PFSK-1 (cell line): ENCODE data around the gene CPA1.

Experiments
- POLR2AphosphoS5 ChIP-seq: IDR thresholded peaks from 2 replicates; pipeline ENCODE4 v1.6.1; 2012; ENCODE audit warnings: low read depth, mild to moderate bottlenecking, control low read depth, low read length, moderate library complexity
- TAF1 ChIP-seq: IDR thresholded peaks from 2 replicates; pipeline ENCODE4 v1.6.1; 2012; ENCODE audit warnings: low read length, control low read depth, borderline replicate concordance; ENCODE audit not compliant: insufficient read depth

DNA sequence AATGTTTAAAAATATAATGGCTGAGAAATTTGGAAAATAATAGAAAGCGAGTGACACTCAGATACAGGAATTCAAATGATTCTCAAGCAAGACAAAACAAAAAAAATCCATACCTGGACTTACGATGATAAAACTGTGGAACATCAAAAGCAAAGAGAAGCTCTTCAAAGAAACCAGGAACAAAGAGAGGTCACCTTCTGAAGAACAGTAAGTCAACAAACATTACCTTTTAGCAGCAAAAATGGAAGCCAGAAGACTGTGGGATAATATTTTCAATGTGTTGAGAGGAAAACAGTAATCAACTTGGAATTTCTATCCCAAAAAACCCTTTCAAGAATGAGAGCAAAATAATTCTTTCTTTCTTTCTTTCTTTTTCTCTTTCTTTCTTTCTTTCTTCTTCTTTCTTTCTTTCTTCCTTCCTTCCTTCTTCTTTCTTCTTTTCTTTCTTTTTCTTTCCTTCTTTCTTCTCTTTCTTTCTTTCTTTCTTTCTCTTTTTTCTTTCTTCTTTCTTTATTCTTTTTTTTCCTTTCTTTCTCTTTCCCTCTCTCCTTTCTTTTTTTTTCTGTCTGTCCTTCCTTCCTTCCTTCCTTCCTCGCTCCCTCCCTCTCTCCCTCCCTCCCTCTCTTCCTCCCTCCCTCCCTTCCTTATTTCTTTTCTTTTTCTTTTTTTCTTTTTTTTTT is 37.5 kb upstream of the CPA1 start:
- TF ChIP-seq POLR2AphosphoS5 (no peak), TAF1 (no peak)
